Ishikawa (cell line): ENCODE results near the gene VSIG8.

ENCODE experiments used
- CEBPB ChIP-seq: IDR thresholded peaks from 2 replicates; pipeline ENCODE4 v1.6.1; 2012
- CREB1 ChIP-seq: IDR thresholded peaks from 2 replicates; pipeline ENCODE4 v1.6.1; 2012; ENCODE audit warnings: low read depth
- EGR1 ChIP-seq: IDR thresholded peaks from 2 replicates; pipeline ENCODE4 v1.6.1; 2012
- EP300 ChIP-seq: IDR thresholded peaks from 2 replicates; pipeline ENCODE4 v1.6.1; 2012; ENCODE audit warnings: borderline replicate concordance
- FOXM1 ChIP-seq: IDR thresholded peaks from 2 replicates; pipeline ENCODE4 v1.6.1; 2012; ENCODE audit warnings: low read depth, borderline replicate concordance
- NFIC ChIP-seq: IDR thresholded peaks from 2 replicates; pipeline ENCODE4 v1.6.1; 2012
- RAD21 ChIP-seq: IDR thresholded peaks from 2 replicates; pipeline ENCODE4 v1.6.1; 2012; ENCODE audit warnings: low read depth
- REST ChIP-seq: IDR thresholded peaks from 2 replicates; pipeline ENCODE4 v1.6.1; 2012; ENCODE audit warnings: low read depth, mild to moderate bottlenecking
- TAF1 ChIP-seq: IDR thresholded peaks from 2 replicates; pipeline ENCODE4 v1.6.1; 2012; ENCODE audit warnings: low read depth, mild to moderate bottlenecking
- TCF12 ChIP-seq: IDR thresholded peaks from 2 replicates; pipeline ENCODE4 v1.6.1; 2012; ENCODE audit warnings: low read depth
- TEAD4 ChIP-seq: IDR thresholded peaks from 2 replicates; pipeline ENCODE4 v1.6.1; 2012
- YY1 ChIP-seq: IDR thresholded peaks from 2 replicates; pipeline ENCODE4 v1.6.1; 2012; ENCODE audit warnings: low read depth
- ZBTB7A ChIP-seq: IDR thresholded peaks from 2 replicates; pipeline ENCODE4 v1.6.1; 2012; ENCODE audit warnings: low read depth
- TF ChIP-seq, protein P1 (sequence below): IDR thresholded peaks from 2 replicates; pipeline ENCODE4 v1.6.1; 2012
- TF ChIP-seq, protein P2 (sequence below): IDR thresholded peaks from 2 replicates; pipeline ENCODE4 v1.6.1; 2012

The VSIG8 gene

DNA sequence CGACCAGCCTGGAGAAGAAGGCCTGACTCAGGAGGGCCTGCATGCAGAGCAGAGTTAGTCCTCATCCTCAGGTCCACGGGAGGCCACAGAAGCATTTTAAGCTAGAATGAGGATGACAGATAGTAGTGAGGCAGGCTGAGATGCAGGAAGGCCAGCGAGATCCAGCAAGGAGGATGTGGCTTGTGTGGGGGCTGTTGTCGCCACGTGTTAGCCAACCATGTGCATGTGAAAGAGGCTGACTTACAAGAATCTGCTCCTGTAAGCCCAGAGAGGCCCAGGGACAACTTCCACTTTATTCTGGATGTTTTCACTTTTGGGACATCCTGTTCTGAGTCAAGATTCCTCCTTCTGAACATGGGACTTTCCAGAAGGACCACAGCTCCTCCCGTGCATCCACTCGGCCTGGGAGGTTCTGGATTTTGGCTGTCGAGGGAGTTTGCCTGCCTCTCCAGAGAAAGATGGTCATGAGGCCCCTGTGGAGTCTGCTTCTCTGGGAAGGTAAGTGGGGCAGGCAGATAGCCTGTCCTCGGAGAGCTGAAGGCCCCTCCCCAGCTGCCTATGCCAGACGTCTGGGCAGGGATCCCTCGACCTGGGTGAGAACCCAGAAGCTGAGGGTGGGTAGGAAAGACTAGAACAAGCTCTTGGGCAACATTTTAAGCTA, 35.9 kb downstream of the VSIG8 start, which contains the start of gene SLAMF8:
TSS of gene SLAMF8 (plus strand) at position 433 of the 661 bp plus-strand sequence. CDS start at position 459, 26 bp downstream.
- TF ChIP-seq, protein P1, sequence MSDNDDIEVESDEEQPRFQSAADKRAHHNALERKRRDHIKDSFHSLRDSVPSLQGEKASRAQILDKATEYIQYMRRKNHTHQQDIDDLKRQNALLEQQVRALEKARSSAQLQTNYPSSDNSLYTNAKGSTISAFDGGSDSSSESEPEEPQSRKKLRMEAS, result no peak
- no peak for TF ChIP-seq EP300
- TF ChIP-seq ZBTB7A, result no peak
- TF ChIP-seq REST, result no peak
- TF ChIP-seq EGR1, result no peak
- no peak for TF ChIP-seq TCF12
- no peak for TF ChIP-seq RAD21
- no peak for TF ChIP-seq FOXM1
- no peak for TF ChIP-seq CREB1
- no peak for TF ChIP-seq CEBPB

GRCh38 chr1:159825564-159825963, 36.9 kb downstream of the VSIG8 start:
- TF ChIP-seq EP300 (no peak), FOXM1 (no peak), CEBPB (no peak), YY1 (no peak), REST (no peak), TEAD4 (no peak), TCF12 (no peak), RAD21 (no peak), EGR1 (no peak), NFIC (no peak), CREB1 (no peak), TAF1 (no peak), ZBTB7A (no peak)
- TF ChIP-seq, protein P2, sequence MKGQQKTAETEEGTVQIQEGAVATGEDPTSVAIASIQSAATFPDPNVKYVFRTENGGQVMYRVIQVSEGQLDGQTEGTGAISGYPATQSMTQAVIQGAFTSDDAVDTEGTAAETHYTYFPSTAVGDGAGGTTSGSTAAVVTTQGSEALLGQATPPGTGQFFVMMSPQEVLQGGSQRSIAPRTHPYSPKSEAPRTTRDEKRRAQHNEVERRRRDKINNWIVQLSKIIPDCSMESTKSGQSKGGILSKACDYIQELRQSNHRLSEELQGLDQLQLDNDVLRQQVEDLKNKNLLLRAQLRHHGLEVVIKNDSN, result no peak
- TF ChIP-seq, protein P1, result no peak

GRCh38 chr1:159823406-159823805, 39.1 kb downstream of the VSIG8 start:
- no peak for TF ChIP-seq CEBPB
- no peak for TF ChIP-seq EP300
- TF ChIP-seq YY1, result no peak
- TF ChIP-seq, protein P1, result no peak

GRCh38 chr1:159821171-159821867, 41.1 kb downstream of the VSIG8 start:
- TF ChIP-seq TEAD4, result no peak
- no peak for TF ChIP-seq TAF1
- TF ChIP-seq REST, result no peak
- TF ChIP-seq, protein P1, result no peak
- TF ChIP-seq EP300, result no peak
- no peak for TF ChIP-seq TCF12
- no peak for TF ChIP-seq NFIC
- no peak for TF ChIP-seq YY1
- TF ChIP-seq CEBPB, result no peak
- TF ChIP-seq CREB1, result no peak
- no peak for TF ChIP-seq EGR1
- TF ChIP-seq ZBTB7A, result no peak
- TF ChIP-seq FOXM1, result no peak
- TF ChIP-seq RAD21, result no peak
- TF ChIP-seq, protein P2, result no peak
